PC-9 (cell line): Measurements from ENCODE around the gene TTC23. TPM values are rescaled to one million over a fixed set of nuclear protein-coding genes. Genes with fewer than 3 reads are reported as not detected.

Experiments used
- BruUV-seq: library from RNA; stranded (reverse); fragments of 400-500 nt; replicated peaks from 2 replicates; lab custom pipeline; 2021; lab: Mats Ljungman, UMichigan
- CTCF ChIA-PET: fragments of 300-600 bp; sonication (Branson Sonifier 250); formaldehyde crosslinking; loops from one replicate; lab custom pipeline; 2022; ENCODE audit warnings: antibody characterized with exemption; lab: Charles Lee
- POLR2A ChIA-PET: fragments of 300-600 bp; sonication (Branson Sonifier 250); formaldehyde crosslinking; loops from one replicate; lab custom pipeline; 2022; ENCODE audit warnings: antibody characterized with exemption; ENCODE audit not compliant: unreplicated experiment; lab: Charles Lee
- DNase-seq, 2 experiments: peaks; one replicate each; pipeline versions ENCODE4 v3.0.0 to v3.0.0-alpha.2; 2015 to 2022; ENCODE audit warnings: mixed read lengths in 1 of 2
- H2AFZ ChIP-seq: fragments of 200-600 bp; sonication (generic); 2 replicates; pipeline ENCODE4 v1.8.1; 2017; ENCODE audit warnings: antibody characterized with exemption
- H3F3A ChIP-seq: fragments of 200-600 bp; sonication (generic); 2 replicates; pipeline ENCODE4 v1.8.1; 2017; ENCODE audit warnings: antibody characterized with exemption, mild to moderate bottlenecking, low read depth; ENCODE audit not compliant: insufficient read depth
- H3K27ac ChIP-seq: fragments of 200-600 bp; sonication (generic); 2 replicates; pipeline ENCODE4 v1.6.1; 2016; ENCODE audit warnings: mixed run types
- H3K27me3 ChIP-seq: fragments of 200-600 bp; sonication (generic); 2 replicates; pipeline ENCODE4 v1.6.1; 2016; ENCODE audit warnings: low read depth, mixed run types; ENCODE audit not compliant: insufficient read depth
- H3K36me3 ChIP-seq: fragments of 200-600 bp; sonication (generic); 2 replicates; pipeline ENCODE4 v1.6.1; 2016; ENCODE audit warnings: low read depth, mixed run types
- H3K4me1 ChIP-seq: fragments of 200-600 bp; sonication (generic); replicated peaks from 2 replicates; pipeline ENCODE4 v1.6.1; 2016; ENCODE audit warnings: mixed run types; ENCODE audit not compliant: insufficient read depth
- H3K4me2 ChIP-seq: fragments of 200-600 bp; sonication (generic); 2 replicates; pipeline ENCODE4 v1.6.1; 2017; ENCODE audit warnings: mixed run types
- H3K4me3 ChIP-seq: fragments of 200-600 bp; sonication (generic); 2 replicates; pipeline ENCODE4 v1.6.1; 2016; ENCODE audit warnings: mixed run types
- H3K79me2 ChIP-seq: fragments of 200-600 bp; sonication (generic); 2 replicates; pipeline ENCODE4 v1.6.1; 2017; ENCODE audit warnings: low read depth, mixed run types
- H3K9me2 ChIP-seq: fragments of 200-600 bp; sonication (generic); 2 replicates; pipeline ENCODE4 v1.8.1; 2017; ENCODE audit warnings: mild to moderate bottlenecking; ENCODE audit not compliant: insufficient read depth
- H3K9me3 ChIP-seq: fragments of 200-600 bp; sonication (generic); 2 replicates; pipeline ENCODE4 v1.8.1; 2016; ENCODE audit warnings: low read depth; ENCODE audit not compliant: insufficient read depth
- H4K20me1 ChIP-seq: fragments of 200-600 bp; sonication (generic); 2 replicates; pipeline ENCODE4 v1.8.1; 2017; ENCODE audit not compliant: insufficient read depth
- EZH2 ChIP-seq: fragments of 200-600 bp; sonication (generic); IDR thresholded peaks from 2 replicates; pipeline ENCODE4 v1.8.0; 2017; ENCODE audit warnings: antibody characterized with exemption, low read depth
- intact Hi-C: fragments of 100-400 bp; cut with micrococcal nuclease; formaldehyde crosslinking; loops from one replicate; pipeline ENCODE4 v1.10.0; 2022; ENCODE audit not compliant: unreplicated experiment
- total RNA-seq: library from RNA; stranded (reverse); gene quantifications from 2 replicates; pipeline ENCODE4 v1.2.3, GENCODE V29; 2021
- TF ChIP-seq, protein P1 (sequence below): fragments of 200-600 bp; sonication (generic); conservative IDR thresholded peaks from 2 replicates; pipeline ENCODE4 v1.6.1; 2017; ENCODE audit warnings: mixed run types, antibody characterized with exemption, mild to moderate bottlenecking, moderate library complexity

Gene TTC23
- total RNA-seq, 1 experiment from 2014 or later = 18.4 TPM

DNA sequence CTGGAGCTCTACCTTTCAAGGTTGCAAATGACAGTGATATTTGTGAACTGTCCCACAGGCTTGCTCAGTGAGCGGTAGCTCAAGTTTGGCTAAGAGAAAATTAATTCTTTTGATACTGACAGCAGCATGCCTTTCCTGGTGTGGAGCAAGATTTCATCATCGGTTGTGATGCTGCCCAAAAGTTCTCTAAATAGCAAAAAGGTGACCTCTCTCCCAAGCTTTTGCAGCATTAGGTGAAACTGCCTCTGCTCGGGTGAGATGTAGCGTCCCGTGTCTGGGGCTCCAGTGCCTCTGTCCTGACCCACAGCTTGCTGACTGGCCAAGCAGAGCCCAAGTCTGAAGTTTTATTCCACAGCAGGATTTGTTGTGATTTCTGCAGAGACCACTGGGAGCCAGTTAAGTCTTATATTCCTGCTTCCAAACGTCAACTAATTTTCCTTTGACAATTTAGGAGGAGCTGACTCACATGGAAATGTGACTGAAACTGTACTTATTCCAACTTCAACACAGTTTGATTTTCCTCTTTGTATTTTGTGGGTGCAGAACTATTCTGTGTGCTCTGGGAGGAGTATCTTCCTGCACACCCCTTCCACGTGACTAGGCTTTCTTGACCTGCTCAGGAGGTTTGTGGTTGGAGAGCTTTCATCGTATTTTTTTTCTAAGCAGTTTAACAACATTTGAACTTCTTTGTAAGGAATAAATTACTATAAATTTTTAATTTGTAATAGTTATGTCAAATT, 138.6 kb downstream of the TTC23 start:
- Histone ChIP-seq H3K79me2 (no peaks in the 10 kb centered on the region), H3K9me3 (no peaks in the 10 kb centered on the region), H3K9me2 (no peaks in the 10 kb centered on the region), H3K4me1 (no peaks in the 10 kb centered on the region), H4K20me1 (no peaks in the 10 kb centered on the region), H3F3A (no peaks in the 10 kb centered on the region), H3K4me3 (no peak overlapping the region), H3K36me3 (no peaks in the 10 kb centered on the region), H2AFZ (no peak overlapping the region), H3K27me3 (no peaks in the 10 kb centered on the region), H3K4me2 (no peak overlapping the region), H3K27ac (no peak overlapping the region)
- intact Hi-C loops = no loop called here
- POLR2A ChIA-PET = no interaction called here
- CTCF ChIA-PET = interaction anchor here (0.6 kb wide), 1 partner anchor 1284 kb away, joined by 4 read pairs; no protein-coding TSS in a partner anchor
- BruUV-seq = no TSS peak
- no peak for DNase-seq
- TF ChIP-seq, protein P1, sequence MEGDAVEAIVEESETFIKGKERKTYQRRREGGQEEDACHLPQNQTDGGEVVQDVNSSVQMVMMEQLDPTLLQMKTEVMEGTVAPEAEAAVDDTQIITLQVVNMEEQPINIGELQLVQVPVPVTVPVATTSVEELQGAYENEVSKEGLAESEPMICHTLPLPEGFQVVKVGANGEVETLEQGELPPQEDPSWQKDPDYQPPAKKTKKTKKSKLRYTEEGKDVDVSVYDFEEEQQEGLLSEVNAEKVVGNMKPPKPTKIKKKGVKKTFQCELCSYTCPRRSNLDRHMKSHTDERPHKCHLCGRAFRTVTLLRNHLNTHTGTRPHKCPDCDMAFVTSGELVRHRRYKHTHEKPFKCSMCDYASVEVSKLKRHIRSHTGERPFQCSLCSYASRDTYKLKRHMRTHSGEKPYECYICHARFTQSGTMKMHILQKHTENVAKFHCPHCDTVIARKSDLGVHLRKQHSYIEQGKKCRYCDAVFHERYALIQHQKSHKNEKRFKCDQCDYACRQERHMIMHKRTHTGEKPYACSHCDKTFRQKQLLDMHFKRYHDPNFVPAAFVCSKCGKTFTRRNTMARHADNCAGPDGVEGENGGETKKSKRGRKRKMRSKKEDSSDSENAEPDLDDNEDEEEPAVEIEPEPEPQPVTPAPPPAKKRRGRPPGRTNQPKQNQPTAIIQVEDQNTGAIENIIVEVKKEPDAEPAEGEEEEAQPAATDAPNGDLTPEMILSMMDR = no peak
- no peak for TF ChIP-seq EZH2

DNA sequence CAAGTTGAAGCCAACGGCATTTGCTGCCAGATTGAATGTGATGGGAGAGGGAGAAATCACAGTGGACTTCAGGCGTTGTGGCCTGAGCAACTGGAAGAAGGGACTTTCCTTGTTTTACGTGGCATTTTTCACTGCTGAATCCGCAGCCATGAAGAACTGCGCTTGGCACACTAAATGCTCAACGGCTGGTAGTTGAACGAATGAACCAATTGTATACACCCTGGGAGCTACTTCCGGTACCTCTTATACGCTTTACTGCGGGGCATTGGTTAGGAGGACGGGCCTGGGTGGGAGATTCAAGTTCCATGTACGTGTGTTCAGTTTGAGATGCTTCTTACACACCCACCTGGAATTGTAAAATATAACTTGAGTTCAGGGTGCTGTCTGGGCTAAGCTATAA, 139.3 kb downstream of the TTC23 start:
- H3K36me3 ChIP-seq = no peaks in the 10 kb centered on the region
- H3K27ac ChIP-seq = no peak overlapping the region
- ChIA-PET POLR2A (no interaction called here), CTCF (no interaction called here)
- no peak overlapping the region for H3K4me2 ChIP-seq
- H3K4me1 ChIP-seq = no peaks in the 10 kb centered on the region
- H3K27me3 ChIP-seq = no peaks in the 10 kb centered on the region
- intact Hi-C loops = no loop called here
- no peak for DNase-seq
- no peaks in the 10 kb centered on the region for H3K9me2 ChIP-seq
- TF ChIP-seq, protein P1 = no peak
- TF ChIP-seq EZH2 = no peak
- BruUV-seq = no TSS peak
- H3K79me2 ChIP-seq = no peaks in the 10 kb centered on the region
- H3K4me3 ChIP-seq = no peak overlapping the region
- H4K20me1 ChIP-seq = no peaks in the 10 kb centered on the region
- H3F3A ChIP-seq = no peaks in the 10 kb centered on the region
- H2AFZ ChIP-seq = no peak overlapping the region
- no peaks in the 10 kb centered on the region for H3K9me3 ChIP-seq

DNA sequence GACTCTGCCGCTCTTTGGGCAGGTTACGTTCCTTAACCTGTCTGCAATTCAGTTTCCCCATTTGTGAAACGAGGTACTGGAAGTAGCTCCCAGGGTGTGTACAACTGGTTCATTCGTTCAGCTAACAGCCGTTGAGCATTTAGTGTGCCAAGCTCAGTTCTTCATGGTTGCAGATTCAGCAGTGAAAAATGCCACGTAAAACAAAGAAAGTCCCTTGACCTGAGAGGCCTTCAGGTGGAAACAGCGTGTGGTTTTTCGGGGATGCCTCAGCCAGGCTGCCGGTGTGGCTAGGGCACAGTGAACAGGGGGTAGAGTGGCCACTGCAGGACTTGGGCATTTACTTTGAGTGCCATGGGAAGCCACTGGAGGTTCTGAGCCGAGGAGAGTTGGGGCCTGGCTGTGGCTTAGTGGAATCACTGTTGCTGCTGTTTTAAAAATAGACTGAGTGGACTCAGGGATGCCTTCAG, 139.8 kb downstream of the TTC23 start:
- H3K79me2 ChIP-seq = no peaks in the 10 kb centered on the region
- no peaks in the 10 kb centered on the region for H3K27me3 ChIP-seq
- no peaks in the 10 kb centered on the region for H3K9me2 ChIP-seq
- no peak for TF ChIP-seq EZH2
- TF ChIP-seq, protein P1 = no peak
- no peak overlapping the region for H3K4me3 ChIP-seq
- no peak overlapping the region for H3K27ac ChIP-seq
- BruUV-seq = no TSS peak
- intact Hi-C loops = loop anchor here (10.0 kb wide), 1 partner anchor 625 kb away; the partner anchor contains the start of gene LYSMD4
- H3K4me2 ChIP-seq = no peak overlapping the region
- no peak for DNase-seq
- H3F3A ChIP-seq = no peaks in the 10 kb centered on the region
- H2AFZ ChIP-seq = no peak overlapping the region
- H3K36me3 ChIP-seq = no peaks in the 10 kb centered on the region
- H3K4me1 ChIP-seq = no peaks in the 10 kb centered on the region
- no peaks in the 10 kb centered on the region for H3K9me3 ChIP-seq
- CTCF ChIA-PET = no interaction called here
- POLR2A ChIA-PET = no interaction called here
- H4K20me1 ChIP-seq = no peaks in the 10 kb centered on the region
